ENCODE measurements around the gene STAB1. TPM values are rescaled to one million over a fixed set of nuclear protein-coding genes. Genes with fewer than 3 reads are reported as not detected.

Gene STAB1
- polyA plus RNA-seq, 10 donors = 29.3 to 65.0 (median 46.0) TPM

DNA sequence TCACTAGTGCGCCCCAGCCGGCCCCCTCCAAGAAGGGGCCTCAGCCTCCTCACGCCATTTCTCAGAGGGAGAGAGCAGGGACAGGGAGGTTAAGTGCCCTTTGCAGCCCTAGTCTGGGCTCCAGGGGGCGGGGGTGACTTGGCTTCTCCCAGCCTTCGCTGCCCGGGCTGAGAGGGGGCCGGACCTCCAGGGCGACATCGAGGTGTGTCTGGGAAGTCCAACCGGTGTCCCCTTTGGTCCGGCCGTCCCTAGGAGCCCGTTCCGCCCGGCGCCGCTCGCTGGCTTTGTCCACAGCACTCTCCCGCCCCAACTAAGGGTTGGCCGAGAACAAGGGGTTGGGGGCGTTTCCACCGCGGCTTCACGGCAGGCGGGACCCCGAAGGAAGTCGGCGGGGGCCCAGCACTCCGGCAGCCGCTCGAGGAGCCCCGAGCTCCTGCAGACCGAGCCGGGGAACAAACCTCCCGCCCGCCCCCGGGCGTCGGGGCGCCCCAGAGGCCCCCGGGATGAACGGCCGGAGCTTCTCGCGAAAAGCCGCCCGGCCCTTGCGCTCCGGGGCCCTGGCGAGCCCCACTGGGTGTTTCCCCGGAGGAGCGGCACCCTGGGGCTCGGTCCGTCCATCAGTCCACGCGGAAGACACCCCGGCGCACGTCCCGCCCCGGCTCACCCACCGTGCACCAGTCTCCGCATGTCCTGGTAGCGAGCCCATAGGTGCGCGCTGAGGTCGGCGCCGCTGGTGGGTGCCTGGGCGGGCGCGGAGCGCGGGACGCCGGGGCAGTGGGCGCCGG lies 37.9 kb downstream of the STAB1 start:
- DNase-seq = peak in 2 of 3 donors; percentile 22 to 65

DNA sequence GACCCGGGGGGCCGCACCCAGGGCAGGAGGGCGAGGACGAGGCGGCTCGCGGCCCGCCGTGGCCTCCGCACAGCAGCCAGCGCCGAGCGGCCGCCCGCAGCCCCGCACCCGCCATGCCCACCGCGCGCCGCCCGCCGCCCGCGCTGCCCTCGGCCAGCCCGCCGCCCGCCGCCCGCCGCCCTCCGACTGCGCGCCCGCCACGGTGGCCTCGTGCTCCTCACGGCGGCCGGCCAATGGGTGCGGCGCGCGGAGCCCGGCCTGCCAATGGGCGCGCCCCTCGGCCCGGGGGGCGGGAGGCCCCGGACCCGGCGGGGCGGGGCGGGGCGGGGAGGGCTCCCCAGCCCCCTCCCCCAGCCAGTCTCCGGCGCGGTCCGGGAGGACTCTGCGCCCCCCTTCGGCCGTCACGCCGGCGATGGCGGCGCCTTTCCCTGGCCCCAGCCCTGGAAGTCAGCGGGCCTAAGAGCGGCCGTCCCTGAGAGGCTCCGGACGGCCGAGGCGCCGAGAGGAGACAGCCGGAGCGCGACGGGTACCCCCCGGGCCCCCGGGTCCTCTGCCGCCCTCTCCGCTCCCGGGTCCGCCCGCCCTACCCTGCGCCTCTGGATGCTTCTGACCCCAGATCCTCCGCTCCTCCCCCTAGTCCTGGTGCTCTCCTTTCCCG lies 38.6 kb downstream of the STAB1 start, which contains the start of gene NT5DC2:
TSS of gene NT5DC2 (minus strand) at position 235 of the 658 bp plus-strand sequence. CDS start at position 115, 120 bp downstream.
- peak; percentile 80 to 87 (median 87) for DNase-seq

- peak; percentile 11 to 52 (median 22) for DNase-seq
These were observed 39.4 kb downstream of the STAB1 start for GRCh38 chr3:52534281-52535183.

- no peak for DNase-seq
These were observed 40.4 kb downstream of the STAB1 start for GRCh38 chr3:52535411-52536111.

DNA sequence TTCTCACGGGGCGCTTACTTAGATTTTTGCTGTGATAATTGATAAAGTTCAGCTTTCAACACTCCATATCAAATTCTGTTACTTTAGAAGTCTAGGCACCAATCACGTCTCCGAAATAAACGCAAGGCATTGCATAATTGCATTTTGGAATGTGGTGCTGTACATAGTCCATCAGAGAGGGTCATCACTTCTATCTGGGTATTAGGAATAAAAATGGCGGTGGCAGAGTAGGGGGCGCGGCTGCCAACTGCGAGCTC lies 40.9 kb downstream of the STAB1 start:
- no peak for DNase-seq

DNA sequence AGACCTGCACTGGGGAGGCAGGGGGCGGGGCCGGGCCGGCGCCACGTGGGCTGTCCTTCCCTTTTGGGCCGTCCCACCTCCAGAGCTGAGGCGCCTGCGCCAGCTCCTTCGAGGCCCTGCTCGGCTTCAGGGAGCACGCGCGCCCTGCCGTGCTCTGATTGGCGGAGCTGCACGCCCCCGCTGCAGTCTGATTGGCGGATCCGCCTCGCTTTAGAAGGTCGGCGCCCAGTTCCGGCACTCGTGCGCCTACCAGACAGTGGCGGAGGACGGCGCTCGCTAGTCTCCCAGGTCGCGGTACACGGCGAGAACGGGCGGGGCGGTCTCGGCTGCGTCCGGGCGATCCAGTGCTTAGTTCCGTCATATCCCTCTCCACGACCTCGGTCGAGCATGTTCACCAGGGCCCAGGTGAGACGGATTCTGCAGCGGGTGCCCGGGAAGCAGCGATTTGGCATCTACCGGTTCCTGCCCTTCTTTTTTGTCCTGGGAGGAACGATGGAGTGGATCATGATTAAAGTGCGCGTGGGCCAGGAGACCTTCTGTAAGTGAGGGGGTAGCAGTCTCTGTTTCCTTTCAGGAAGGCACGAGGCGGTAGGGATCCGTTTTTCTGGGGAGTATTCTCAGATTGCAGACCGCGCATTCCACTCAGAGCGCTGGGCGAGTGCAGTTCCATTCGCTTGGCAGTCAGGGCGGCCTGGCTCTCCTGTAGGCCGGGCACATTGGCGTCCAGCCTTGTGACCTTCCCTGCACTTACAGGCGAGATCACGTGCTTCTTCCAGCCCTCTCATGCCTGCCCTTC lies 41.4 kb downstream of the STAB1 start, which contains the start of gene UQCC5:
TSS of gene UQCC5 (plus strand) at position 237 of the 796 bp plus-strand sequence. CDS start at position 388, 151 bp downstream.
- DNase-seq = peak; percentile 99

- no peak for DNase-seq
These were observed 42.1 kb downstream of the STAB1 start for GRCh38 chr3:52537165-52537620.

- no peak for DNase-seq
These were observed 42.7 kb downstream of the STAB1 start for GRCh38 chr3:52537726-52538421.

DNA sequence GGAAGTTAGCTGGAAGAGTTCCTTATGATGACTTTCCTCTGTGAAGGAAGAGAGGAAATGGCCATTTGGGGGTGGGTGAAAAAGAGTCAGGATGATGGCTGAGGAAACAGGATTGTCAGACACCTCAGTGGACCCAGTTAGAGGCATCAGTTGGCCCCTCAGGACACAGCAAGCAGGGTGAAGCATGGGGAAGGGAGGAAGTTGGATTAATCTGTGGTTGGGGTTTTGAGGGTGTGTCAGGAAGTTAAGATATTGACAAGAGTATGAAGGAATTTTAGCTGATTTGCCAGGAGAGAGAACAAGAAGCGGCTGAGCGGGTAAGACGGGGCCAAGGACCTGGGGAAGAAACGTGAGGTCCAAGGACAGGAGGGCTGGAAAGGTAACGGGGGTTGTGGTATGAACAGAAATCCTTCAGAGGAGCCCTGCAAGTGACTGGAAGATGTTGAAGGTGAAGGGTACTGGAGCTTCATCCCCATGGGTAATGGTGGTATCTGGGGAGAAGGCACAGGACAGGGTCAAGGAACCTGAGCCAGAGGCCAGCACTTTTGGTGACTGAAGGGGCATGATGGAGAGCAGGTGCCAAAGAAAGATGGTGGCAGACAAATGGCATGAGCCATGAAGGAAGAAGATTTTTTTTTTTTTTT lies 44.0 kb downstream of the STAB1 start:
- DNase-seq = no peak

DNA sequence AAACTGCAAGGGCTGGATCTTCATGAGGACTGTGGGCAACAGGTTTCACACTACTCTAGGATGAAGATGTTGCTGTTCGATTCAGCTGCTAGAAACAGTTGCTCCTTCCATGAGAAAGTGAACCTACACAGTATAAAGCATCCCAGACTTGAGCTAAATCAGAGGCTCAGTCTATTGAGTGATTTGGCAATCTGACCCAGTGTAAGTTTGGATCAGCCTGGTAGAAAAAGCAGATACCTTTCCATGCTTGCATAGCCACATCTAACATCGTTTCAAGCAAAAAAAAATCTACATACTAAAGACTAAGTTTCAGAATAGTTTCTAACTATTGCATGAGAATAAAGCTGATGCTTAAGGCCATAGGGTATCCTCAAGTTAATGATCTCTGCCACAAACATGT lies 45.9 kb downstream of the STAB1 start:
- DNase-seq = no peak

- DNase-seq = no peak
These were observed 49.8 kb downstream of the STAB1 start for GRCh38 chr3:52544937-52545336.

- no peak for DNase-seq
These were observed 51.2 kb downstream of the STAB1 start for GRCh38 chr3:52546111-52546901.

DNA sequence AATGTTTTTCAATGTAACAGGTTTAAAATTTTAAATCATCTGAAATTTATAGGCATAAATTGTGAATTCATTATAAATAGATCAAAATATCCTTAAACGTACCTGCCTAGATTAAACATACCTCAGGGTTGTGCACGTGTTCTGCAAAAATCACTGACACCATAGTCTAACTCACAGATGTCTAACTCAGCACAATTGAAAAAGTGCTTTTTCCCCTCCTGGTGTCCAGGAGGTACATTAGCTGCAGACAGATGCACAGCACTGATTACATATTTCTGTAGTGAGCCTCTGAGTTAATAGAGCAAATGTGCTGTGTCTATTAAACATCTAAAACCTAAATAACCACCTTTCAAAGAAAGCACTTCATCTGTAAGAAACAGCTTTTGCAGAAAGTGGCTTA lies 52.0 kb downstream of the STAB1 start:
- DNase-seq = no peak

DNA sequence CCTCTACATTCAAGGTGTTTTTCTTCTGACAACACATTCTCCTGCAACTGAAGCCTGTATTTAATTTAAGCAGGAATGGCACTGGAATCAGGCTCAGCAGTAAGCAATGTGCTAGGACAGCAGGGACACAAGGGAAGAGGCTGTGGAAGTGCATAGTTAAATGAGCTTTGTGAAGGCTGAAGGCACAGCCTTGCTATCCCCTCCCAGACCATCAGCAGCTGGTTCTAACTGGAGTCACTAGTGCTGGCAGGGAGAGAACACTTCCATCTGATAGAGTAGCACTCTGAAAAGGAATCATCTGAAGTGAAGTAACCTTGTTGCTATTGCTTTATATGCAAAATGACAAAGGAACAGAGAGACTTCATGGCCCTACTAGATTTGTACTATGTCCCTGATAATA lies 56.0 kb downstream of the STAB1 start:
- no peak for DNase-seq

DNA sequence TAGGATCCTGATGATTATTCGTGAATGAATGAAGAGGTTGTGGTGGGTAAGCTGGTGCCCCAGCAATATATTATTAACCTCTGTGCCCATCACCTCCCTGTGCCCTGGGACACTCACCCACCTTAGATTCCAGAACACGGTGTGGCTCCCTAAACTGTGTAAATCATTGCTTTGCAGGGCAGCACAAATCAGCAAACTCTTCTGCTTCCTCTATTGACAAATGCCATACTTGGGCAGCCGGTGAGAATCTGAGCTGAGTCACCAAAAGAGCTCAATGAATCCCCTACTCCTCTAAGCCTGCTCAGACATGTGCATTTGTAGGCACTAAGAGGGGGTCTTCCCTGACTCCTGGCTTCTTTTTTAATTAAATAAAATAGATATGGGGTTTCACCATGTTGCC lies 57.0 kb downstream of the STAB1 start:
- no peak for DNase-seq

DNA sequence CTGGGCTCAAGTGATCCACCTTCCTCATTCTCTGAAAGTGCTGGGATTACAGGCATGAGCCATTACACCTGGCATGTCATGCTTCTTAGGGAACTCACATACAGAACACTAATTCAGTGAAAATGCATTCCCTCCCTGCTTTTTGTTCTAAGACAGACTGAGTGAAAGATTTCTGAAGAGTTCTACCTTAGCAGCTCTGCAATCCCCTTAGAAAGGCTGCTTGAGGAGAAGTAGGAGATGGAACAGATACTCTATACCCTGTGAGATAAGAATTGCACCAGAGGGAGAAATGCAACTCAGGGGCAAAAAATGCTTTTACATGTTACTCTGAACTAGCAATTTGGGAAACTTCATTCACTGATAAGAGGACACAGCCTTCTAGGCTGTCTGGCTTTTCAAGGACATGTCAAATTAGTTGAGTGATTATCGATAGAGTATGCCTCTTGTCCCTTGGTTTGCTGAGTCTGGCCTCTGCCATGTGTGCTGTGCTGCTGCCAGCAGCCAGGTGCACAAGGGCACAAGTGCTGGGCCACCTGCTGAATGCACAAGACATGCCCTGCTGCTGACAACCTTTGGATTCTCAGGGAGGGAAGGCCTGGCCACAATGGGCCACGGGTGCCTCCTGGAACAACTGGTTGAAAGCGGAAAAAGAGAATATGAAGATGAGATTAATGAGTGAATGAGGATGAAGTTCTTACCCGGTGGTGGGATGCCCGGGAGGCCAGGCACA lies 59.1 kb downstream of the STAB1 start:
- no peak for DNase-seq

DNA sequence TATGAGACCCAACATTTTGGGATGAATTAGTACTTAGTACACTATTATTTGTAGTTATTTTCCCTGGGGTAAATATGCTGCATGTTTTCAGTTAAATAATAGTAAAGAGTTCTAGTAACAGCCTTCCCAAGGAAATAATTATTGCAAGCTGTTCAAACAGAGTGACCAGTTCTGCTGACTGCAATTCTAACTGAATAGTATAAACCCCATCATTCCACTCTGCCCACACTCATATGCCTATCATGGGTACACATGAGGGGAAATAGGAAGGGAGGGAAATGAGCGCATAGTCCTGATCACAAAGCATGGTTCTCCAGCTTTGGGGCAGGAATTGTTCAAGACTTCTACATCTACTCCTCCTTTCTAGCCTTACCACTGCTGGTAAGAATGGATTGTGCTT lies 59.9 kb downstream of the STAB1 start:
- DNase-seq = no peak
